ENCODE results near the gene BPIFB4. TPM values are rescaled to one million over a fixed set of nuclear protein-coding genes. Genes with fewer than 3 reads are reported as not detected.

BPIFB4 gene
- total and polyA plus RNA-seq, 9 of the 15 experiments (the other 6 are each of a cell fraction or from before 2014, with no cell fraction given) = not detected

DNA sequence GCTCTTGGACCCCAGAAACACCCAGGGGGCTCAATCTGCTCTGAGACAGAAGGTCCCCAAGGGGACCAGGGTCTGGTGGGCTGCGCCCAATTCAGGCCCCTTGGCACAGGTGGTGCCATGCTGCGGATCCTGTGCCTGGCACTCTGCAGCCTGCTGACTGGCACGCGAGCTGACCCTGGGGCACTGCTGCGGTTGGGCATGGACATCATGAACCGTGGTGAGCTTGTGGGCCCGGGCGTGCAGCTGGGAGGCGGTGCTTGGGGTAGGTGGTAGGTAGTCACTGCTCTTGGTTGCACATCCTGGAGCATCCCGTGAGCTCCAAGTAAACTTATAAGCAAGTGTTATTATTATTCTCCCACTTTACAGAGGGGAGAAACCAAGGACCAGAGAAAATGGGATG is 47.9 kb upstream of the BPIFB4 start, which contains the start of gene BPIFB6 (continued):
- TF ChIP-seq, protein P1, sequence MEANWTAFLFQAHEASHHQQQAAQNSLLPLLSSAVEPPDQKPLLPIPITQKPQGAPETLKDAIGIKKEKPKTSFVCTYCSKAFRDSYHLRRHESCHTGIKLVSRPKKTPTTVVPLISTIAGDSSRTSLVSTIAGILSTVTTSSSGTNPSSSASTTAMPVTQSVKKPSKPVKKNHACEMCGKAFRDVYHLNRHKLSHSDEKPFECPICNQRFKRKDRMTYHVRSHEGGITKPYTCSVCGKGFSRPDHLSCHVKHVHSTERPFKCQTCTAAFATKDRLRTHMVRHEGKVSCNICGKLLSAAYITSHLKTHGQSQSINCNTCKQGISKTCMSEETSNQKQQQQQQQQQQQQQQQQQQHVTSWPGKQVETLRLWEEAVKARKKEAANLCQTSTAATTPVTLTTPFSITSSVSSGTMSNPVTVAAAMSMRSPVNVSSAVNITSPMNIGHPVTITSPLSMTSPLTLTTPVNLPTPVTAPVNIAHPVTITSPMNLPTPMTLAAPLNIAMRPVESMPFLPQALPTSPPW (CRISPR knock-in tag; IDR thresholded peaks at IDR 0.05) = no peak
- TF ChIP-seq BRCA1 (IDR thresholded peaks at IDR 0.05) (no peak), BRCA1 (CRISPR knock-in tag; IDR thresholded peaks at IDR 0.05) (no peak), ZNF444 (CRISPR knock-in tag; IDR thresholded peaks at IDR 0.05) (no peak), SMARCE1 (IDR thresholded peaks at IDR 0.05) (no peak)
- TF ChIP-seq, protein P2, sequence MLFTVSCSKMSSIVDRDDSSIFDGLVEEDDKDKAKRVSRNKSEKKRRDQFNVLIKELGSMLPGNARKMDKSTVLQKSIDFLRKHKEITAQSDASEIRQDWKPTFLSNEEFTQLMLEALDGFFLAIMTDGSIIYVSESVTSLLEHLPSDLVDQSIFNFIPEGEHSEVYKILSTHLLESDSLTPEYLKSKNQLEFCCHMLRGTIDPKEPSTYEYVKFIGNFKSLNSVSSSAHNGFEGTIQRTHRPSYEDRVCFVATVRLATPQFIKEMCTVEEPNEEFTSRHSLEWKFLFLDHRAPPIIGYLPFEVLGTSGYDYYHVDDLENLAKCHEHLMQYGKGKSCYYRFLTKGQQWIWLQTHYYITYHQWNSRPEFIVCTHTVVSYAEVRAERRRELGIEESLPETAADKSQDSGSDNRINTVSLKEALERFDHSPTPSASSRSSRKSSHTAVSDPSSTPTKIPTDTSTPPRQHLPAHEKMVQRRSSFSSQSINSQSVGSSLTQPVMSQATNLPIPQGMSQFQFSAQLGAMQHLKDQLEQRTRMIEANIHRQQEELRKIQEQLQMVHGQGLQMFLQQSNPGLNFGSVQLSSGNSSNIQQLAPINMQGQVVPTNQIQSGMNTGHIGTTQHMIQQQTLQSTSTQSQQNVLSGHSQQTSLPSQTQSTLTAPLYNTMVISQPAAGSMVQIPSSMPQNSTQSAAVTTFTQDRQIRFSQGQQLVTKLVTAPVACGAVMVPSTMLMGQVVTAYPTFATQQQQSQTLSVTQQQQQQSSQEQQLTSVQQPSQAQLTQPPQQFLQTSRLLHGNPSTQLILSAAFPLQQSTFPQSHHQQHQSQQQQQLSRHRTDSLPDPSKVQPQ (CRISPR knock-in tag; IDR thresholded peaks at IDR 0.05; ENCODE audit: borderline replicate concordance) = no peak
- TF ChIP-seq, protein P3, sequence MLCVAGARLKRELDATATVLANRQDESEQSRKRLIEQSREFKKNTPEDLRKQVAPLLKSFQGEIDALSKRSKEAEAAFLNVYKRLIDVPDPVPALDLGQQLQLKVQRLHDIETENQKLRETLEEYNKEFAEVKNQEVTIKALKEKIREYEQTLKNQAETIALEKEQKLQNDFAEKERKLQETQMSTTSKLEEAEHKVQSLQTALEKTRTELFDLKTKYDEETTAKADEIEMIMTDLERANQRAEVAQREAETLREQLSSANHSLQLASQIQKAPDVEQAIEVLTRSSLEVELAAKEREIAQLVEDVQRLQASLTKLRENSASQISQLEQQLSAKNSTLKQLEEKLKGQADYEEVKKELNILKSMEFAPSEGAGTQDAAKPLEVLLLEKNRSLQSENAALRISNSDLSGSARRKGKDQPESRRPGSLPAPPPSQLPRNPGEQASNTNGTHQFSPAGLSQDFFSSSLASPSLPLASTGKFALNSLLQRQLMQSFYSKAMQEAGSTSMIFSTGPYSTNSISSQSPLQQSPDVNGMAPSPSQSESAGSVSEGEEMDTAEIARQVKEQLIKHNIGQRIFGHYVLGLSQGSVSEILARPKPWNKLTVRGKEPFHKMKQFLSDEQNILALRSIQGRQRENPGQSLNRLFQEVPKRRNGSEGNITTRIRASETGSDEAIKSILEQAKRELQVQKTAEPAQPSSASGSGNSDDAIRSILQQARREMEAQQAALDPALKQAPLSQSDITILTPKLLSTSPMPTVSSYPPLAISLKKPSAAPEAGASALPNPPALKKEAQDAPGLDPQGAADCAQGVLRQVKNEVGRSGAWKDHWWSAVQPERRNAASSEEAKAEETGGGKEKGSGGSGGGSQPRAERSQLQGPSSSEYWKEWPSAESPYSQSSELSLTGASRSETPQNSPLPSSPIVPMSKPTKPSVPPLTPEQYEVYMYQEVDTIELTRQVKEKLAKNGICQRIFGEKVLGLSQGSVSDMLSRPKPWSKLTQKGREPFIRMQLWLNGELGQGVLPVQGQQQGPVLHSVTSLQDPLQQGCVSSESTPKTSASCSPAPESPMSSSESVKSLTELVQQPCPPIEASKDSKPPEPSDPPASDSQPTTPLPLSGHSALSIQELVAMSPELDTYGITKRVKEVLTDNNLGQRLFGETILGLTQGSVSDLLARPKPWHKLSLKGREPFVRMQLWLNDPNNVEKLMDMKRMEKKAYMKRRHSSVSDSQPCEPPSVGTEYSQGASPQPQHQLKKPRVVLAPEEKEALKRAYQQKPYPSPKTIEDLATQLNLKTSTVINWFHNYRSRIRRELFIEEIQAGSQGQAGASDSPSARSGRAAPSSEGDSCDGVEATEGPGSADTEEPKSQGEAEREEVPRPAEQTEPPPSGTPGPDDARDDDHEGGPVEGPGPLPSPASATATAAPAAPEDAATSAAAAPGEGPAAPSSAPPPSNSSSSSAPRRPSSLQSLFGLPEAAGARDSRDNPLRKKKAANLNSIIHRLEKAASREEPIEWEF (CRISPR knock-in tag; IDR thresholded peaks at IDR 0.05) = no peak

All from K562 (cell line).